ENCODE data around the gene KLF16.

Gene KLF16

GRCh38 chr19:1822210-1822609 lies 41.2 kb downstream of the KLF16 start:
- no peak for DNase-seq (ENCODE audit: extremely low read depth, low read depth)
- TF ChIP-seq CTCF (IDR thresholded peaks at IDR 0.05; ENCODE audit: low read depth, low read length): no peak

DNA sequence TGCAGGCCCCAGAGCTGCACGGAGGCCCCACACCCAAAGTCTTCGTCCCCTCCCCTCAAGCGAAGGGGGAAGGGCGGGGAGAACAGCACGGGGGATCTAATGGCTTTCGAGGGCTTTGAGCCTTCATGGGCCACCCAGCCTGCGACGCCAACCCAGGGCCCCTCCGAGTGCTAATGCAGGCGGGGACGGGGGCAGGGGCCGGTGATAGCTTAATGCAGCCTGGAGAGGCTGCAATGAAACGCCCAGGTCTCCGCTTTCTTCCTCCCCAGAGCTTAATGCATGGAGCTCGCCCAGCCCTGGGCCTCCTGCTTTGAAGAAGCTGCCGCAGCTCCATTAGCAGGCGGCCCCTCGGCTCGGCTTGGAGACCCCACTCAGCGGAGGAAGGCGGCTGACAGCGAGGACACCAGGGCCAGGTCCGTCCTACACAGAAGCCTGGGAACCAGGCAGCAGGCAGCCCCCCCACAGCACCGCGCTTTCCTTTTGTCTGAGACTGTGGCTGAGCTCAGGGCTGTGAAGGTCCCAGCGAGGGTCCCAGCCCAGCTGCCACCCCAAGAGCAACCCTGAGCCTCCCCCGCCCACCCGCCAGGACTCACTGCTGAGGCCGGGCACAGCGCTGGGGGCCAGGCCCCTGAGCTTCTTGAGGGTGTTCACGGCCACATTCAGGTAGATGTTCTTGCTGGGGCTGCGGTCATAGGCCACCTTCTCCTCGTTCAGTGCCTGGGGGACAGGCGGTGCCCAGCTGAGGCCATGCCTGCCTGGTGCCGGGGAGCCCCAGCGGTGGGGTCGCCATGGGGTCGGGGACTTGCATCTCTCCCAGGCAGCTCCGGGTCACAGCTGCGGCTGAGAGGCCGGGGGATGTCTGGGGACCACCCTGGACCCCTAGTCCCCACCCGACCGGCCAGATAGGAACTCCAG lies 43.8 kb downstream of the KLF16 start:
- no peak for DNase-seq (ENCODE audit: extremely low read depth, low read depth)
- TF ChIP-seq CTCF (IDR thresholded peaks at IDR 0.05; ENCODE audit: low read depth, low read length): no peak

DNA sequence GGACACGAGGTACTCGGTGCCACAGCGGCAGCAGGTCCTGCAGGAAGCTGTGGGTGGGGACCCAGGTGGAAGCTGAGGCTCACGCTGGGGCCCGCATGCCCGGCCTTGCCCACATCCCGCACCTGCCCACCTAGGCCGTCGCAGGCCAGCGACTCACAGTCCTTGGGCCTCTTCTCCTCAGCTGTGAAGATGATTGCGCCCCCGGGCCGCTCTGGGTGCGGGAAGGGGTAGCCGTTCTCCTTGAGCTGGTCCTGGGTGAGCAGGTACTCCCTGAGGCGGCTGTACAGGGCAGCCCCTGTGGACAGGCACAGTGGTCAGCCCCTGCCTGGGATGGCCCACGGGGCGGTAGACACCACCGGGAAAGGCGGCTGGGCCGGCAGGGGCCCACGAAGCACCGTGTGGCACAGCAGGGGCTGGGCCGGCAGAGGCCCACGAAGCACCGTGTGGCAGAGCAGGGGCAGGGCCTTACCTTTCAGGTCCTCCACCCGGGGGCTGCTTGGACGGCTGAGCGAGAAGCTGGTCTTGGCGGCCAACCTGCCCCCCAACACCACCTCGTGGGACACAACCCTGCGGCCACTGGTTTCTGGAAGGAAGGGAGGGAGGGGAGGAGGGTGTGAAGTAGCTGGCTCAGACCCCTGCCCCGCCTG lies 44.7 kb downstream of the KLF16 start:
- no peak for TF ChIP-seq CTCF (IDR thresholded peaks at IDR 0.05; ENCODE audit: low read depth, low read length)
- no peak for DNase-seq (ENCODE audit: extremely low read depth, low read depth)

DNA sequence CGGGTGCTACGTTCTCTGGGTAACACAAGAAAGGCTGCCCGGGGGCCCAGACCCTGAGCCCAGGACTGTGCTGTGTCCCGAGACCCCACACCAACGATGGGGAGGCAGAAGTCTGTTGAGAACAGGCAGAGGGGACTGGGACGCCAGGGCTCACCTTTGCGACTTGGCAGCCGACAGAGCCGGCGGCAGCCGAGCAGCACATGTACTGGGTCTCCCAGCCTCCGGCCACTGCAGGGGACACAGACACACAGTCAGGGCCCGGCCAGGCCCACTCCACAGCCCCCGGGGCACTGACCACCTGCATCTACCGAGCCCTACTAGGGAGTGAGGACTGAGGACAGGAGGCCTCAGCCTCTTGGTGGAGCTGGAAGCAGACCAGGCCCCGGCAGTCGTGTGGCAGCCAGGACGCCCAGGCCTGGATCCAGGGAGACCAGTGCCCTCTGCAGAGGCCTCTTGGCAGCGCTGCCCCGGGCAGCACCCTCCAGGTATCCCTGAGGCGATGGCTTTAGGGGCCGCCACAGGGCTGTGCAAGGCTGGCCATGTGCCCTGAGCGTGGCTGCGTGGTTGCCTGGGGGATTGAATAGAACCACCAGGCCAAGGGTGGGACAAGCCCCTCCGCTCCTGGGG lies 45.7 kb downstream of the KLF16 start:
- no peak for DNase-seq (ENCODE audit: extremely low read depth, low read depth)
- no peak for TF ChIP-seq CTCF (IDR thresholded peaks at IDR 0.05; ENCODE audit: low read depth, low read length)

DNA sequence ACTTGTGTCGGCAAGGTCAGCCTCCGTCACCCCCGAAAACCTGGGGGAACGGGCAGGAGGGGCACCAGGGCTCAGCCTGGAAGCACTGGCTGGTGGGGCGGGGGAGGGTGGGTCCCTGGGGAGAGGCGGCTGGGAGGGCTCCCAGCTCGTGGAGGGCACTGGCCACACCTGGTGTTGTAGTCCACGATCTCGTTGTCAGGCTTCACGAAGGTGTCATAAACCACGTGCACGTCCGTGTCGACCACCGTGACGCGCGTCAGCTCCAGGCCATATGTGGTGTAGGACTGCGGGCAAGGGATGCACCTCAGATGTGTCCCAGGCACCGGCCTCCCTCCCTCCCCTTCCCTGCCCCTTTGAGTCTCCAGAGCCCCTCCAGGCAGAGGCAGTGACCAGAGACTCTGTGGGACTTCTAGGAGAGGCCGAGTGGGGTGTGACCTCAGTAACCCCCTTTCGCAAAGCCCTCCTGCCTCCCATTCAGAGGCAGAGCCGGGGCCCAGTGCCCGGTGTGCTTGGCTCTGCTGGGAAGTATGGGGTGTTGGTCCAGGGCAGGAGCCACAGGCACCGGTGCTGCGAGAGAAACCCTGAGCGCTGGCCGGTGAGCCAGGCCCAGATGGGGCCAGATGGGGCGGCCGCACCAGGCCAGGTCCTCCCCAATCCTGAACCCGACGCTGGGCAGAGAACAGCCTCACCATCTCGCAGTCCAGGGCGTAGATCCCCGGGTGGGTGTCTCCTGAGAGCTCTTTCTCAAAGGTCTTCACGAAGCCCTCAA lies 46.7 kb downstream of the KLF16 start:
- TF ChIP-seq CTCF (IDR thresholded peaks at IDR 0.05; ENCODE audit: low read depth, low read length): no peak
- no peak for DNase-seq (ENCODE audit: extremely low read depth, low read depth)

GRCh38 chr19:1815605-1816529 lies 47.5 kb downstream of the KLF16 start:
- DNase-seq (ENCODE audit: extremely low read depth, low read depth): no peak
- TF ChIP-seq CTCF (IDR thresholded peaks at IDR 0.05; ENCODE audit: low read depth, low read length): no peak
